Measurements from ENCODE around the gene GAMT. TPM values are rescaled to one million over a fixed set of nuclear protein-coding genes. Genes with fewer than 3 reads are reported as not detected.

Gene GAMT
- total RNA-seq: 121 and 122 TPM in 2 replicates
- 148 and 170 TPM in 2 replicates for polyA plus RNA-seq

GRCh38 chr19:1401138-1401888, at the start of gene GAMT:
Gene GAMT, minus strand, starts transcription at chr19:1401542. Its CDS starts 66 bp downstream, at chr19:1401476.
- peak within 1 kb of the TSS; percentile 80 for H3K27ac ChIP-seq
- no peaks in the 10 kb centered on the region for H3K79me2 ChIP-seq
- no peaks in the 10 kb centered on the region for H3K9me3 ChIP-seq (ENCODE audit: low read depth)
- peak within 1 kb of the TSS; percentile 93 for H3K4me3 ChIP-seq
- DNase-seq (ENCODE audit: low spot score): peak; percentile 81
- H3K36me3 ChIP-seq (replicated peaks; ENCODE audit: insufficient read depth, low read depth): no peaks in the 10 kb centered on the region
- 3% methylated on average over 48 of the region's 87 CpGs for WGBS (ENCODE audit: low lambda C conversion rate, missing lambda C conversion rate)
- H2AFZ ChIP-seq: peak within 1 kb of the TSS; percentile 89
- H3K4me1 ChIP-seq (ENCODE audit: insufficient read depth): peaks cover 9% of the 10 kb centered on the region
- peak within 1 kb of the TSS; percentile 99 for H3K4me2 ChIP-seq
- H3K9me2 ChIP-seq (replicated peaks; ENCODE audit: insufficient read depth): no peaks in the 10 kb centered on the region
- TF ChIP-seq EZH2 (IDR thresholded peaks at IDR 0.05; ENCODE audit: borderline replicate concordance) (no peak), EZH2phosphoT487 (IDR thresholded peaks at IDR 0.05; ENCODE audit: low read depth, severe bottlenecking, unreplicated experiment) (no peak), CTCF (IDR thresholded peaks at IDR 0.05; ENCODE audit: poor library complexity) (peak; percentile 50)
- no peaks in the 10 kb centered on the region for H3K27me3 ChIP-seq
- no peaks in the 10 kb centered on the region for H4K20me1 ChIP-seq (ENCODE audit: insufficient read depth, poor library complexity, severe bottlenecking)

- Histone ChIP-seq H3K27ac (no peak within 1 kb of the TSS), H3K9me3 (ENCODE audit: low read depth) (no peaks in the 10 kb centered on the region), H3K4me1 (ENCODE audit: insufficient read depth) (peaks cover 9% of the 10 kb centered on the region), H3K9me2 (replicated peaks; ENCODE audit: insufficient read depth) (no peaks in the 10 kb centered on the region), H3K4me3 (no peak within 1 kb of the TSS), H4K20me1 (ENCODE audit: insufficient read depth, poor library complexity, severe bottlenecking) (no peaks in the 10 kb centered on the region), H3K79me2 (no peaks in the 10 kb centered on the region), H3K27me3 (peaks cover 81% of the 10 kb centered on the region), H3K4me2 (peak within 1 kb of the TSS; percentile 49), H3K36me3 (replicated peaks; ENCODE audit: insufficient read depth, low read depth) (no peaks in the 10 kb centered on the region), H2AFZ (no peak within 1 kb of the TSS)
- 28% methylated on average over 45 of the region's 74 CpGs for WGBS (ENCODE audit: low lambda C conversion rate, missing lambda C conversion rate)
- TF ChIP-seq CTCF (IDR thresholded peaks at IDR 0.05; ENCODE audit: poor library complexity) (no peak), EZH2phosphoT487 (IDR thresholded peaks at IDR 0.05; ENCODE audit: low read depth, severe bottlenecking, unreplicated experiment) (peak; percentile 72), EZH2 (IDR thresholded peaks at IDR 0.05; ENCODE audit: borderline replicate concordance) (peak; percentile 86)
- DNase-seq (ENCODE audit: low spot score): peak; percentile 49
These were observed 48.4 kb upstream of the GAMT start, which contains the start of gene APC2 for GRCh38 chr19:1449467-1450442. Gene APC2, plus strand, starts transcription at chr19:1450121. Its CDS starts 2,881 bp downstream, at chr19:1453002.

- peaks cover 17% of the 10 kb centered on the region for H3K4me1 ChIP-seq (ENCODE audit: insufficient read depth)
- no peak overlapping the region for H2AFZ ChIP-seq
- TF ChIP-seq EZH2 (IDR thresholded peaks at IDR 0.05; ENCODE audit: borderline replicate concordance) (no peak), EZH2phosphoT487 (IDR thresholded peaks at IDR 0.05; ENCODE audit: low read depth, severe bottlenecking, unreplicated experiment) (no peak), CTCF (IDR thresholded peaks at IDR 0.05; ENCODE audit: poor library complexity) (no peak)
- peaks cover under 1% of the 10 kb centered on the region for H4K20me1 ChIP-seq (ENCODE audit: insufficient read depth, poor library complexity, severe bottlenecking)
- no peak overlapping the region for H3K4me2 ChIP-seq
- H3K36me3 ChIP-seq (replicated peaks; ENCODE audit: insufficient read depth, low read depth): no peaks in the 10 kb centered on the region
- H3K4me3 ChIP-seq: no peak overlapping the region
- no peak overlapping the region for H3K27ac ChIP-seq
- no peaks in the 10 kb centered on the region for H3K9me2 ChIP-seq (replicated peaks; ENCODE audit: insufficient read depth)
- H3K27me3 ChIP-seq: peaks cover 67% of the 10 kb centered on the region
- no peaks in the 10 kb centered on the region for H3K9me3 ChIP-seq (ENCODE audit: low read depth)
- WGBS (ENCODE audit: low lambda C conversion rate, missing lambda C conversion rate): 81% methylated on average over 9 of the region's 9 CpGs
- no peak for DNase-seq (ENCODE audit: low spot score)
- no peaks in the 10 kb centered on the region for H3K79me2 ChIP-seq
These were observed 46.6 kb upstream of the GAMT start for GRCh38 chr19:1447944-1448343.

All from hepatocyte (in vitro differentiated cells).